ENCODE results near the gene EXD3. TPM values are rescaled to one million over a fixed set of nuclear protein-coding genes. Genes with fewer than 3 reads are reported as not detected.

Gene EXD3
- total and polyA plus RNA-seq, 8 donors = 12.9 to 105 (median 24.0) TPM

DNA sequence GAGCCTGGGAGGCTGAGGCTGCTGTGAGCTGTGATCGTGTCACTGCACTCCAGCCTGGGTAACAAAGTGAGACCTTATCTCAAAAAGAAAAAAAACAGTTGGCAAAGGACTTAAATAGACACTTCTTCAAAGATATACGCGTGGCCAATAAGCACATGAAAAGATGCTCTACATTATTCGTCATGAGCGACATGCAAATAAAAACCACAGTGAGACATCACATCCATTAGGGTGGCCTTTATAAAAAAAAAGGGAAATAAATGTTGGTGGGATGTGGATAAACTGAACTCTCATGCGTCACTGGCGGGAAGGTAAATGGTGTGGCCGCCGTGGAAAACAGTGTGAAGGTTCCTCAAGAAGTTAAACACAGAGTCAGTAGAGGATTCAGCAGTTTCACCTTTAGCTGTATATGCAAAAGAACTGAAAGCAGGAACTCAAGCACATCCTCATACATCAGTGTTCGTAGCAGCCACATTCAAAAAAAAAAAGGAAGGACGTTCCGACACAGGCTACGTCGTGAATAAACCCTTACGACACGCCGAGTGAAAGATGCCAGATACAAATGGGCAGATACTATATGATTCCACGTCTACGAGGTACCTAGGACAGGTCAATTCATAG lies 96.4 kb downstream of the EXD3 start:
- intact Hi-C loops (cut with DNase I; ENCODE audit: low total_unique reads) = no loop called here
- DNase-seq = no peak
- WGBS, 5 donors = 80 to 87% (median 84%) methylated on average over 19 of the region's 19 CpGs

DNA sequence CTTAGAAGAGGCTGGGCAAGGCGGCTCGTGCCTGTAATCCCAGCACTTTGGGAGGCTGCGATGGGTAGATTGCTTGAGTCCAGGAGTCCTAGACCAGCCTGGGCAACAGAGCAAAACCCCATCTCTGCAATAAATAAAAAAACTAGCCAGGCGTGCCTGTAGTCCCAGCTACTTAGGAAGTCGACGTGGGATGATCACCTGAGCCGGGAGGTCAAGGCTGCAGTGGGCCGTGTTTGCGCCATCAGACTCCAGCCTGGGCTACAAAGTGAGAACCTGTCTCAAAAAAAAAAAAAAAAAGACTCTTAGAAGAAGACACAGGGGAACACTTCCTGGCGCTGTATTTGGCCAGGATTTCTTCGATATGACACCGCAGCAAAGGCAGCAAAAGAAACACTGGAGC lies 97.2 kb downstream of the EXD3 start:
- H3K27me3 ChIP-seq = no peaks in the 10 kb centered on the region
- intact Hi-C loops (cut with DNase I; ENCODE audit: low total_unique reads) = no loop called here
- H3K4me3 ChIP-seq = no peak overlapping the region
- TF ChIP-seq POLR2AphosphoS5 (IDR thresholded peaks at IDR 0.05) (no peak), POLR2A (IDR thresholded peaks at IDR 0.05) (no peak), EP300 (IDR thresholded peaks at IDR 0.05) (no peak)
- TF ChIP-seq, protein P1, sequence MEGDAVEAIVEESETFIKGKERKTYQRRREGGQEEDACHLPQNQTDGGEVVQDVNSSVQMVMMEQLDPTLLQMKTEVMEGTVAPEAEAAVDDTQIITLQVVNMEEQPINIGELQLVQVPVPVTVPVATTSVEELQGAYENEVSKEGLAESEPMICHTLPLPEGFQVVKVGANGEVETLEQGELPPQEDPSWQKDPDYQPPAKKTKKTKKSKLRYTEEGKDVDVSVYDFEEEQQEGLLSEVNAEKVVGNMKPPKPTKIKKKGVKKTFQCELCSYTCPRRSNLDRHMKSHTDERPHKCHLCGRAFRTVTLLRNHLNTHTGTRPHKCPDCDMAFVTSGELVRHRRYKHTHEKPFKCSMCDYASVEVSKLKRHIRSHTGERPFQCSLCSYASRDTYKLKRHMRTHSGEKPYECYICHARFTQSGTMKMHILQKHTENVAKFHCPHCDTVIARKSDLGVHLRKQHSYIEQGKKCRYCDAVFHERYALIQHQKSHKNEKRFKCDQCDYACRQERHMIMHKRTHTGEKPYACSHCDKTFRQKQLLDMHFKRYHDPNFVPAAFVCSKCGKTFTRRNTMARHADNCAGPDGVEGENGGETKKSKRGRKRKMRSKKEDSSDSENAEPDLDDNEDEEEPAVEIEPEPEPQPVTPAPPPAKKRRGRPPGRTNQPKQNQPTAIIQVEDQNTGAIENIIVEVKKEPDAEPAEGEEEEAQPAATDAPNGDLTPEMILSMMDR (IDR thresholded peaks at IDR 0.05) = no peak
- 94 to 97% (median 96%) methylated on average over 12 of the region's 12 CpGs for WGBS, 5 donors
- no peak overlapping the region for H3K27ac ChIP-seq
- no peaks in the 10 kb centered on the region for H3K36me3 ChIP-seq
- no peak for DNase-seq
- peaks cover 0 to 2% (median 0%) of the 10 kb centered on the region in 4 donors for H3K4me1 ChIP-seq
- H3K9me3 ChIP-seq = no peaks in the 10 kb centered on the region

More for the DNA sequence above, 96.4 kb downstream of the EXD3 start:
- no peaks in the 10 kb centered on the region for H3K4me1 ChIP-seq
- H3K27me3 ChIP-seq = no peaks in the 10 kb centered on the region
- no peaks in the 10 kb centered on the region for H3K36me3 ChIP-seq
- H3K27ac ChIP-seq = no peak overlapping the region
- H3K4me3 ChIP-seq = no peak overlapping the region
- H3K9me3 ChIP-seq = no peaks in the 10 kb centered on the region
- TF ChIP-seq EP300 (IDR thresholded peaks at IDR 0.05) (no peak), POLR2A (IDR thresholded peaks at IDR 0.05) (no peak), POLR2AphosphoS5 (IDR thresholded peaks at IDR 0.05) (no peak)
- TF ChIP-seq, protein P1 (IDR thresholded peaks at IDR 0.05) = no peak

DNA sequence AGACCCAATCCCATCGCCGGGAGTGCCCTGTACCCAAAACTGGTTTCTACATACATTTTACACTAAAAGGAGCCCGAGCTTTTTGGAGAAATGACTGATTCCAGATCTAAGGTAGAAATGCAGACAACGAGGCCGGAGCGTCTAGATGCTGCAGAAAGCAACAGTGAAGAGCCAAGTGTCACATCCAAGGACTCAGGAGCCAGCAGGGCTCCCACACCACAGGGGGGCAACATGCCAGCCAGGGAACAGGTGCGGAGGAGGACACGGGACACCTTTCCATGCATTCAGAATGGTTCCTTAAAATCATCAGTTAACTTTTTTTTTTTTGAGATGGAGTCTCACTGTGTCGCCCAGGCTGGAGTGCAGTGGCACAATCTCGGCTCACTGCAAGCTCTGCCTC lies 97.8 kb downstream of the EXD3 start:
- Histone ChIP-seq H3K9me3 (no peaks in the 10 kb centered on the region), H3K36me3 (no peaks in the 10 kb centered on the region), H3K4me1 (peaks cover 0 to 9% (median 0%) of the 10 kb centered on the region in 4 donors), H3K4me3 (no peak overlapping the region), H3K27ac (no peak overlapping the region), H3K27me3 (no peaks in the 10 kb centered on the region)
- 92 to 97% (median 94%) methylated on average over 10 of the region's 10 CpGs for WGBS, 5 donors
- TF ChIP-seq POLR2A (IDR thresholded peaks at IDR 0.05) = no peak
- no peak for TF ChIP-seq EP300 (IDR thresholded peaks at IDR 0.05)
- TF ChIP-seq POLR2AphosphoS5 (IDR thresholded peaks at IDR 0.05) = no peak
- TF ChIP-seq, protein P1 (IDR thresholded peaks at IDR 0.05) = no peak
- no peak for DNase-seq
- intact Hi-C loops (cut with DNase I; ENCODE audit: low total_unique reads) = no loop called here

DNA sequence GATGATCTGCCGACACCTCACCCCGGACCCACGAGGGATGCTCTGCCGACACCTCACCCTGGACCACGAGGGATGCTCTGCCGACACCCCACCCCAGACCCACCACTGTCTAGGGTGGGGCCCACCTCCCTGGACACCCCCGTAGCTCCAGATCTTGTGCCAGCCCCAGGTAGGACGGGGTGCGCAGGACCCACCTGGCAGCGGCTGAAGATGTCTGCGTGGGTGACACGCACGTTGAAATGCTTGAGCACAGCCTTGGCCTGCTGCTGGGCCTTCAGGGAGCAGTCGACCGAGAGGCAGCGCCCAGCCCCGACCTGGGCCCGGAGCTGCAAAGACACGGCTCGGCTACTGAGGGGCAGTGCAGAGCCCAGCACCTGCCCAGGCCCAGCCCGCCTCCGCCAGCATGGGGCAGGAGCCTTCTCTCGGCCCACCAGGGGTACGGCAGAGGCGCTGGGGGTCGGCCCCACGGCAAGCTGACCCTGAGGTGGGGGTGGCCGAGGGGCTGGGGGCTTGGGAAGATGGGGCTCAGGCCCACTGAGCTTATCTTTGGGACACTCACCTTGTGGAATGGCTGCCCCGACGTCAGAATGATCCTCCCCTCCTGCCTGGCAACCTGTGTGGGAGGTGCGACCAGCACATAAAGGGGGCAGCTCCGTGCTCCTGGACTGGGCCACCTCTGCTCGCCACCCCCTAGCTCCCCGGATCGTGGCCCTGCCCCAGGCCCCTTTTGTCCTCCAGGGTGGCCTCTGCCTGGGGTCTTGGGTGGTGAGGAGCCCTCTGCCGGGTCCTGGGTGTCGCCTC lies 99.2 kb downstream of the EXD3 start:
- no peak overlapping the region for H3K27ac ChIP-seq
- intact Hi-C loops (cut with DNase I; ENCODE audit: low total_unique reads) = no loop called here
- TF ChIP-seq EP300 (IDR thresholded peaks at IDR 0.05) (no peak), POLR2A (IDR thresholded peaks at IDR 0.05) (no peak), POLR2AphosphoS5 (IDR thresholded peaks at IDR 0.05) (no peak)
- TF ChIP-seq, protein P1 (IDR thresholded peaks at IDR 0.05) = no peak
- H3K36me3 ChIP-seq = no peaks in the 10 kb centered on the region
- no peak for DNase-seq
- no peaks in the 10 kb centered on the region for H3K9me3 ChIP-seq
- no peaks in the 10 kb centered on the region for H3K27me3 ChIP-seq
- peaks cover 0 to 11% (median 0%) of the 10 kb centered on the region in 4 donors for H3K4me1 ChIP-seq
- no peak overlapping the region for H3K4me3 ChIP-seq
- WGBS, 5 donors = 94 to 97% (median 95%) methylated on average over 18 to 37 of the region's 37 CpGs

Data from stomach (tissue), 9 donors.